Type B pancreatic cell (in vitro differentiated cells): ENCODE results near the gene MYO10. TPM values are rescaled to one million over a fixed set of nuclear protein-coding genes. Genes with fewer than 3 reads are reported as not detected.
"Not testable (repeated sequence)": the region's sequence is repeated elsewhere in the genome, so short reads cannot be mapped to it uniquely, and the experiment has no call there.

ENCODE experiments used
- DNase-seq: peaks from one replicate; pipeline ENCODE4 v3.0.0; 2021; ENCODE audit warnings: mixed read lengths; ENCODE audit not compliant: unreplicated experiment; ENCODE audit errors: extremely low spot score
- H3K27ac Mint-ChIP-seq: 2 replicates; pipeline ENCODE4 v1.8.0; 2021; ENCODE audit warnings: mild to moderate bottlenecking, mixed read lengths
- H3K27me3 Mint-ChIP-seq: 2 replicates; pipeline ENCODE4 v1.8.0; 2021; ENCODE audit warnings: mixed read lengths
- H3K36me3 Mint-ChIP-seq: 2 replicates; pipeline ENCODE4 v1.8.0; 2021; ENCODE audit warnings: mixed read lengths
- H3K4me1 Mint-ChIP-seq: one replicate; pipeline ENCODE4 v1.8.0; 2021; ENCODE audit warnings: mixed read lengths; ENCODE audit not compliant: unreplicated experiment
- H3K4me3 Mint-ChIP-seq: 2 replicates; pipeline ENCODE4 v1.8.0; 2021; ENCODE audit warnings: mild to moderate bottlenecking, mixed read lengths
- H3K9me3 Mint-ChIP-seq: 2 replicates; pipeline ENCODE4 v1.8.0; 2021; ENCODE audit warnings: mixed read lengths
- total RNA-seq: library from RNA; stranded (reverse); gene quantifications from 2 replicates; pipeline ENCODE4 v1.2.1, GENCODE V29; 2021; ENCODE audit warnings: low replicate concordance
- TF ChIP-seq, protein P1 (sequence below): fragments of 200-600 bp; sonication (generic); conservative IDR thresholded peaks from 2 replicates; pipeline ENCODE4 v1.5.0; 2021; ENCODE audit warnings: antibody characterized with exemption, mild to moderate bottlenecking

MYO10 gene
- total RNA-seq, 1 donor from 2014 or later: 52.5 TPM

DNA sequence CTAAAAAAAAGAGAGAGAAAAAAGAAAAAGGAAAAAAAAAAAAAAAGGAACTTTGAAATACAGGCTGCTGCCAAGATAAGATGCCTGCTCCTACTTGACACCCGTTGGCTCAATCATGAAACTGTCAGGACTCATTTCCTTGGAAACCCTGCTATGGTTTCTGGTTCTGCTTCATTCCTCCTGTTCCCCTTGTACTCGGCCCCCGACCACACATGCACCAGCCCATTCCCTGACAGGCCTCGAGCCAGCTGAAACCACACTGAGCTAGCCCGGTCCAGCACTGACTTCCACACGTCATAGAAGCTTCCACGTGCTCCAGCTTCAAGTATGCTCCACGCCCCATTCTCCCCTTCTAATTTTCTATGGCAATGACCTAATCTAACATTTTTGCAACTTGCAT, 93.2 kb downstream of the MYO10 start:
- Mint-ChIP-seq H3K4me1 (peaks cover 21% of the 10 kb centered on the region), H3K27ac (peak overlapping the region; percentile 42), H3K36me3 (peaks cover 3% of the 10 kb centered on the region), H3K27me3 (no peaks in the 10 kb centered on the region), H3K9me3 (no peaks in the 10 kb centered on the region), H3K4me3 (no peak overlapping the region)
- DNase-seq: no peak
- TF ChIP-seq, protein P1, sequence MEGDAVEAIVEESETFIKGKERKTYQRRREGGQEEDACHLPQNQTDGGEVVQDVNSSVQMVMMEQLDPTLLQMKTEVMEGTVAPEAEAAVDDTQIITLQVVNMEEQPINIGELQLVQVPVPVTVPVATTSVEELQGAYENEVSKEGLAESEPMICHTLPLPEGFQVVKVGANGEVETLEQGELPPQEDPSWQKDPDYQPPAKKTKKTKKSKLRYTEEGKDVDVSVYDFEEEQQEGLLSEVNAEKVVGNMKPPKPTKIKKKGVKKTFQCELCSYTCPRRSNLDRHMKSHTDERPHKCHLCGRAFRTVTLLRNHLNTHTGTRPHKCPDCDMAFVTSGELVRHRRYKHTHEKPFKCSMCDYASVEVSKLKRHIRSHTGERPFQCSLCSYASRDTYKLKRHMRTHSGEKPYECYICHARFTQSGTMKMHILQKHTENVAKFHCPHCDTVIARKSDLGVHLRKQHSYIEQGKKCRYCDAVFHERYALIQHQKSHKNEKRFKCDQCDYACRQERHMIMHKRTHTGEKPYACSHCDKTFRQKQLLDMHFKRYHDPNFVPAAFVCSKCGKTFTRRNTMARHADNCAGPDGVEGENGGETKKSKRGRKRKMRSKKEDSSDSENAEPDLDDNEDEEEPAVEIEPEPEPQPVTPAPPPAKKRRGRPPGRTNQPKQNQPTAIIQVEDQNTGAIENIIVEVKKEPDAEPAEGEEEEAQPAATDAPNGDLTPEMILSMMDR: no peak

DNA sequence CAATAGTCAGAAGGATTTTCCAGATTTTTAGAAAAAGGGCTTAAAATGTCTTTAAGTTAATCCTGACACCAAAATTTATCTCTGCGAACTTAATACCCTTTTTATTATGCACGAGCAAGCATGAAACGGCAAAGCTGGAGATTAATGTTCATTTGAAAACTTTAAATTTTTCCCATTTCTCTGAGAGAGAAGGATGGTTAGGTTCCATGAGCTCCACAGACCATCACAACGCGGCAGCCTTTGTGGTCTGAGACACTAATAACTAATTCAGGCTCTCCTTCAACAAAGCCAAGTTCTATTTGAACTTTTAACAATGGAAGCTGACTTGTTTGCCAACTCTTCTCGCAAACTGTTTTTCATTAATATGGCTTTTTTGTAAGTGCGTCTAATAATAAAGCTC, 94.7 kb downstream of the MYO10 start:
- peaks cover 3% of the 10 kb centered on the region for H3K36me3 Mint-ChIP-seq
- no peak overlapping the region for H3K4me3 Mint-ChIP-seq
- peaks cover 20% of the 10 kb centered on the region for H3K4me1 Mint-ChIP-seq
- H3K27me3 Mint-ChIP-seq: no peaks in the 10 kb centered on the region
- TF ChIP-seq, protein P1: no peak
- H3K27ac Mint-ChIP-seq: no peak overlapping the region
- H3K9me3 Mint-ChIP-seq: no peaks in the 10 kb centered on the region
- no peak for DNase-seq

DNA sequence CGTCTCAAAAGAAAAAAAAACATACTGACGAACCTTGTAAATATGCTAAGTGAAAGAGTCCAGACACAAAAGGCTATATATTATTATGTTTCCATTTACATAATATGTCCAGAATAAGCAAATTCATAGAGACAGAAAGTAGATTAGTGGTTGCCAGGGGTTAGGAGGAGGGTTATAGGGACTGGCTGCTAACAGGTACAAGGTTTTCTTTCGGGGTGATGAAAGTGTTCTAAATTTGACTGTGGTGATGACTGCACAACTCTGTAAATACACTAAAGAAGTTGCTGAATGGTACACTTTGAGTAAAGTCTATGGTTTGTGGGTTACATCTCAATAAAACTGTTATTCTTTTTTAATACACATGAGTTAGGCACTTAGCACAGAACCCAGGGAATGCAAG, 98.8 kb downstream of the MYO10 start:
- no peaks in the 10 kb centered on the region for H3K27me3 Mint-ChIP-seq
- peaks cover 11% of the 10 kb centered on the region for H3K4me1 Mint-ChIP-seq
- DNase-seq: no peak
- TF ChIP-seq, protein P1: no peak
- H3K9me3 Mint-ChIP-seq: no peaks in the 10 kb centered on the region
- peaks cover 3% of the 10 kb centered on the region for H3K36me3 Mint-ChIP-seq
- H3K4me3 Mint-ChIP-seq: no peak overlapping the region
- no peak overlapping the region for H3K27ac Mint-ChIP-seq

DNA sequence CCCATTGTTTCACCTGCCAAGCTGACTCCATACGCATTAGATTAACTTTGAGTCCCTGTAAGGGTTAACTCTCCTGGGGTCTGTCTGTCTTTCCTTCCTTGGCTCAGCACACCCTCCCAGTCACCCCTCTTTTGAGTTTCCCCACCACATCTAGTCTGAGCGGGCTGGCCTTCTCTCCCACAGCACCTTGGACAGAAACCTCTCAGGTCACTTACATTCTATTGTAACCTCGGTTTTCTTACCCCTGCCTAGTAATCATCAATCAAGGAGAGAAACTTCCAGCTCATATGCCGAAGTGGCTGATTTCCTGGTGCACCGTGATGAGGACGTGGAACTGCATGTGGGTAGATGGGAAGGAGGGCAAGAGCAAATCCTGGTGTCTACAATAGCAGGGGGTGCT, 102.1 kb downstream of the MYO10 start:
- Mint-ChIP-seq H3K4me1 (peaks cover 18% of the 10 kb centered on the region), H3K9me3 (no peaks in the 10 kb centered on the region), H3K4me3 (no peak overlapping the region), H3K36me3 (no peaks in the 10 kb centered on the region), H3K27me3 (no peaks in the 10 kb centered on the region), H3K27ac (no peak overlapping the region)
- TF ChIP-seq, protein P1: no peak
- DNase-seq: no peak

DNA sequence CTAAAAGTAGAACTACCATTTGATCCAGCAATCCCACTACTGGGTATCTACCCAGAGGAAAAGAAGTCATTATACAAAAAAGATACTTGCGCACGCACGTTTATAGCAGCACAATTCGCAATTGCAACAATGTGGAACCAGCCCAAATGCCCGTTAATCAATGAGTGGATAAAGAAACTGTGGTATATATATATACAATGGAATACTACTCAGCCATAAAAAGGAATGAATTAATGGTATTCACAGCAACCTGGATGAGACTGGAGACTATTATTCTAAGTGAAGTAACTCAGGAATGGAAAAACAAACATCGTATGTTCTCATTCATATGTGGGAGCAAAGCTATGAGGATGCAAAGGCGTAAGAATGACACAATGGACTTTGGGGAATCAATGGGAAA, 104.8 kb downstream of the MYO10 start:
- H3K27me3 Mint-ChIP-seq, DNase-seq, H3K27ac Mint-ChIP-seq, H3K9me3 Mint-ChIP-seq, H3K36me3 Mint-ChIP-seq, H3K4me3 Mint-ChIP-seq: not testable (repeated sequence)
- peaks cover 25% of the 10 kb centered on the region for H3K4me1 Mint-ChIP-seq

DNA sequence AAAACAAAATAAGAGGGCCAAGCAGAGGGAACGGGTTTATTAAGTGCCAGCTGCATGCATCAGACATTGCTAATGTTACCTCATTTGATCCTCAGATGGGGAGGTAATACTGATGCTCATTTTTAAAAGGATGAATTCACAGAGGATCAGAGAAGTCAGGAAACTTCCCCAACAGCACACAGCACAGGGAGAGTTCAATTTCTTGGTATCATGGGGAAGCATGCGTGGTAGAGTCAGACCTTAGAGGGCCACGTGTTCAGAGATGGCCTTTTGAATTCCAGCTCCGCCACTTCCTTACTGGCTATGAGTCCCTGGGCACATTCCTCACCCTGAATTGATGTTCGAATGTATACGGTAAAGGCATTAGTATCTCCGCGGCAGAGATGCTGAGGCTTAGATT, 108.3 kb downstream of the MYO10 start:
- H3K9me3 Mint-ChIP-seq: peaks cover 4% of the 10 kb centered on the region
- TF ChIP-seq, protein P1: no peak
- H3K27ac Mint-ChIP-seq: peak overlapping the region; percentile 20
- H3K27me3 Mint-ChIP-seq: no peaks in the 10 kb centered on the region
- peaks cover 18% of the 10 kb centered on the region for H3K4me1 Mint-ChIP-seq
- no peak for DNase-seq
- no peak overlapping the region for H3K4me3 Mint-ChIP-seq
- H3K36me3 Mint-ChIP-seq: peaks cover 6% of the 10 kb centered on the region
